ENCODE results near the gene PTPRN2.
"Not testable (repeated sequence)": the region's sequence is repeated elsewhere in the genome, so short reads cannot be mapped to it uniquely, and the experiment has no call there.

PTPRN2 gene

GRCh38 chr7:158381956-158382355, 205.7 kb downstream of the PTPRN2 start:
- no peak overlapping the region for H3K23ac ChIP-seq (ENCODE audit: low read depth, low read length, poor library complexity)
- no peak overlapping the region for H4K91ac ChIP-seq (ENCODE audit: low read depth, low read length, poor library complexity)
- H4K8ac ChIP-seq (ENCODE audit: low read depth, low read length): no peak overlapping the region
- no peak overlapping the region for H2AFZ ChIP-seq (ENCODE audit: low read length)
- no peak overlapping the region for H2BK15ac ChIP-seq (ENCODE audit: low read length)
- H3K4me2 ChIP-seq (ENCODE audit: insufficient read depth, low read length, poor library complexity, severe bottlenecking): no peak overlapping the region
- H2BK120ac ChIP-seq (ENCODE audit: low read depth, low read length): no peak overlapping the region
- H3K4me1 ChIP-seq (ENCODE audit: control insufficient read depth in 2 of 2, insufficient read depth in 1 of 2, low read depth in 1 of 2, low read length in 2 of 2): no peaks in the 10 kb centered on the region
- peak overlapping the region; percentile 65 for H3K14ac ChIP-seq (ENCODE audit: low read length)
- WGBS, 2 donors (ENCODE audit: extremely low coverage in 2 of 2, insufficient read length in 2 of 2, insufficient replicate concordance in 1 of 2): no CpG with 5 or more reads among the region's 3 CpGs
- no peak overlapping the region for H3K4me3 ChIP-seq (ENCODE audit: low read length in 2 of 2)
- peak overlapping the region; percentile 14 for H3K4ac ChIP-seq (ENCODE audit: low read length)
- H3K9me3 ChIP-seq (replicated peaks in 1 of 2; ENCODE audit: control insufficient read depth in 2 of 2, insufficient read depth in 1 of 2, low read depth in 1 of 2, low read length in 2 of 2): peaks cover 0 to 3% of the 10 kb centered on the region in 2 donors
- no peak for DNase-seq (ENCODE audit: low spot score)
- H3K18ac ChIP-seq (ENCODE audit: low read length): peak overlapping the region; percentile 73
- H3K36me3 ChIP-seq (replicated peaks in 1 of 2; ENCODE audit: control insufficient read depth in 2 of 2, insufficient read depth in 2 of 2, low read length in 2 of 2): no peaks in the 10 kb centered on the region
- no peak overlapping the region for H3K9ac ChIP-seq (ENCODE audit: low read depth, low read length, poor library complexity)
- H3K79me1 ChIP-seq (ENCODE audit: low read depth, low read length): peaks cover 3% of the 10 kb centered on the region
- peak overlapping the region; percentile 44 for H2BK5ac ChIP-seq (ENCODE audit: low read length)
- no peak overlapping the region for H2BK12ac ChIP-seq (ENCODE audit: low read length)
- peak overlapping the region; percentile 56 for H2AK5ac ChIP-seq (ENCODE audit: low read depth, low read length)
- no peak overlapping the region for H3K27ac ChIP-seq (replicated peaks; ENCODE audit: low read length)
- no peaks in the 10 kb centered on the region for H3K27me3 ChIP-seq (ENCODE audit: control insufficient read depth in 3 of 3, insufficient read depth in 3 of 3, low read depth in 1 of 3, low read length in 3 of 3)

- Histone ChIP-seq H3K23ac (ENCODE audit: low read depth, low read length, poor library complexity) (no peak overlapping the region), H2BK120ac (ENCODE audit: low read depth, low read length) (no peak overlapping the region), H3K9me3 (replicated peaks in 1 of 2; ENCODE audit: control insufficient read depth in 2 of 2, insufficient read depth in 1 of 2, low read depth in 1 of 2, low read length in 2 of 2) (peaks cover 0 to 3% of the 10 kb centered on the region in 2 donors), H3K4me1 (ENCODE audit: control insufficient read depth in 2 of 2, insufficient read depth in 1 of 2, low read depth in 1 of 2, low read length in 2 of 2) (no peaks in the 10 kb centered on the region), H3K9ac (ENCODE audit: low read depth, low read length, poor library complexity) (no peak overlapping the region), H3K14ac (ENCODE audit: low read length) (peak overlapping the region; percentile 82), H3K36me3 (replicated peaks in 1 of 2; ENCODE audit: control insufficient read depth in 2 of 2, insufficient read depth in 2 of 2, low read length in 2 of 2) (no peaks in the 10 kb centered on the region), H4K91ac (ENCODE audit: low read depth, low read length, poor library complexity) (no peak overlapping the region), H3K4me2 (ENCODE audit: insufficient read depth, low read length, poor library complexity, severe bottlenecking) (no peak overlapping the region), H2BK15ac (ENCODE audit: low read length) (no peak overlapping the region), H2BK12ac (ENCODE audit: low read length) (no peak overlapping the region), H2AFZ (ENCODE audit: low read length) (no peak overlapping the region), H2AK5ac (ENCODE audit: low read depth, low read length) (no peak overlapping the region), H3K4me3 (ENCODE audit: low read length in 2 of 2) (no peak overlapping the region), H2BK5ac (ENCODE audit: low read length) (no peak overlapping the region), H3K27me3 (ENCODE audit: control insufficient read depth in 3 of 3, insufficient read depth in 3 of 3, low read depth in 1 of 3, low read length in 3 of 3) (peaks cover 0 to 7% (median 0%) of the 10 kb centered on the region in 3 experiments), H3K4ac (ENCODE audit: low read length) (no peak overlapping the region), H4K8ac (ENCODE audit: low read depth, low read length) (no peak overlapping the region), H3K79me1 (ENCODE audit: low read depth, low read length) (peaks cover 3% of the 10 kb centered on the region), H3K18ac (ENCODE audit: low read length) (peak overlapping the region; percentile 4), H3K27ac (replicated peaks; ENCODE audit: low read length) (no peak overlapping the region)
- DNase-seq (ENCODE audit: low spot score): no peak
- no CpG with 5 or more reads among the region's 7 CpGs for WGBS, 2 donors (ENCODE audit: extremely low coverage in 2 of 2, insufficient read length in 2 of 2, insufficient replicate concordance in 1 of 2)
Observed at GRCh38 chr7:158378978-158379377, 208.6 kb downstream of the PTPRN2 start.

- H2AK5ac ChIP-seq (ENCODE audit: low read depth, low read length): no peak overlapping the region
- H2BK5ac ChIP-seq (ENCODE audit: low read length): no peak overlapping the region
- no peak overlapping the region for H2BK15ac ChIP-seq (ENCODE audit: low read length)
- no peak overlapping the region for H4K8ac ChIP-seq (ENCODE audit: low read depth, low read length)
- no peak overlapping the region for H3K4me2 ChIP-seq (ENCODE audit: insufficient read depth, low read length, poor library complexity, severe bottlenecking)
- no peak overlapping the region for H3K27ac ChIP-seq (replicated peaks; ENCODE audit: low read length)
- H3K9me3 ChIP-seq (replicated peaks in 1 of 2; ENCODE audit: control insufficient read depth in 2 of 2, insufficient read depth in 1 of 2, low read depth in 1 of 2, low read length in 2 of 2): peaks cover 0 to 2% of the 10 kb centered on the region in 2 donors
- H3K18ac ChIP-seq (ENCODE audit: low read length): peak overlapping the region; percentile 33
- H3K4me1 ChIP-seq (ENCODE audit: control insufficient read depth in 2 of 2, insufficient read depth in 1 of 2, low read depth in 1 of 2, low read length in 2 of 2): no peaks in the 10 kb centered on the region
- no peak overlapping the region for H4K91ac ChIP-seq (ENCODE audit: low read depth, low read length, poor library complexity)
- no peaks in the 10 kb centered on the region for H3K36me3 ChIP-seq (replicated peaks in 1 of 2; ENCODE audit: control insufficient read depth in 2 of 2, insufficient read depth in 2 of 2, low read length in 2 of 2)
- H3K4me3 ChIP-seq (ENCODE audit: low read length in 2 of 2): no peak overlapping the region
- no peak overlapping the region for H2AFZ ChIP-seq (ENCODE audit: low read length)
- DNase-seq (ENCODE audit: low spot score): no peak
- H3K23ac ChIP-seq (ENCODE audit: low read depth, low read length, poor library complexity): no peak overlapping the region
- peak overlapping the region; percentile 24 for H3K9ac ChIP-seq (ENCODE audit: low read depth, low read length, poor library complexity)
- H2BK12ac ChIP-seq (ENCODE audit: low read length): no peak overlapping the region
- peaks cover 0 to 10% (median 0%) of the 10 kb centered on the region in 3 experiments for H3K27me3 ChIP-seq (ENCODE audit: control insufficient read depth in 3 of 3, insufficient read depth in 3 of 3, low read depth in 1 of 3, low read length in 3 of 3)
- no peak overlapping the region for H2BK120ac ChIP-seq (ENCODE audit: low read depth, low read length)
- H3K79me1 ChIP-seq (ENCODE audit: low read depth, low read length): peaks cover 3% of the 10 kb centered on the region
- WGBS, 2 donors (ENCODE audit: extremely low coverage in 2 of 2, insufficient read length in 2 of 2, insufficient replicate concordance in 1 of 2): no CpG with 5 or more reads among the region's 14 CpGs
- no peak overlapping the region for H3K4ac ChIP-seq (ENCODE audit: low read length)
- H3K14ac ChIP-seq (ENCODE audit: low read length): no peak overlapping the region
Observed at GRCh38 chr7:158377800-158378623, 209.6 kb downstream of the PTPRN2 start.

- not testable (repeated sequence) for H3K4me2 ChIP-seq (ENCODE audit: insufficient read depth, low read length, poor library complexity, severe bottlenecking); H2AK5ac ChIP-seq (ENCODE audit: low read depth, low read length); H2BK15ac ChIP-seq (ENCODE audit: low read length); H3K36me3 ChIP-seq (replicated peaks in 1 of 2; ENCODE audit: control insufficient read depth in 2 of 2, insufficient read depth in 2 of 2, low read length in 2 of 2); H4K8ac ChIP-seq (ENCODE audit: low read depth, low read length); H3K18ac ChIP-seq (ENCODE audit: low read length); H3K14ac ChIP-seq (ENCODE audit: low read length); H3K9ac ChIP-seq (ENCODE audit: low read depth, low read length, poor library complexity); H3K27ac ChIP-seq (replicated peaks; ENCODE audit: low read length); H2BK12ac ChIP-seq (ENCODE audit: low read length); H3K4me1 ChIP-seq (ENCODE audit: control insufficient read depth in 2 of 2, insufficient read depth in 1 of 2, low read depth in 1 of 2, low read length in 2 of 2); DNase-seq (ENCODE audit: low spot score); H4K91ac ChIP-seq (ENCODE audit: low read depth, low read length, poor library complexity); H3K4ac ChIP-seq (ENCODE audit: low read length); H3K23ac ChIP-seq (ENCODE audit: low read depth, low read length, poor library complexity); H2BK5ac ChIP-seq (ENCODE audit: low read length); H2BK120ac ChIP-seq (ENCODE audit: low read depth, low read length); H2AFZ ChIP-seq (ENCODE audit: low read length); H3K9me3 ChIP-seq (replicated peaks in 1 of 2; ENCODE audit: control insufficient read depth in 2 of 2, insufficient read depth in 1 of 2, low read depth in 1 of 2, low read length in 2 of 2); H3K79me1 ChIP-seq (ENCODE audit: low read depth, low read length); H3K4me3 ChIP-seq (ENCODE audit: low read length in 2 of 2)
- H3K27me3 ChIP-seq (ENCODE audit: control insufficient read depth in 3 of 3, insufficient read depth in 3 of 3, low read depth in 1 of 3, low read length in 3 of 3): peaks cover 0 to 10% (median 0%) of the 10 kb centered on the region in 3 experiments
- no CpG with 5 or more reads among the region's 12 CpGs for WGBS, 2 donors (ENCODE audit: extremely low coverage in 2 of 2, insufficient read length in 2 of 2, insufficient replicate concordance in 1 of 2)
Observed at GRCh38 chr7:158376839-158377186, 210.8 kb downstream of the PTPRN2 start.
